Common myeloid progenitor, CD34-positive (primary cell): ENCODE data around the gene RBM34.
"Not testable (repeated sequence)": the region's sequence is repeated elsewhere in the genome, so short reads cannot be mapped to it uniquely, and the experiment has no call there.

Source experiments
- CTCF ChIA-PET: fragments of 350-600 bp; sonication (Branson Sonifier 250); formaldehyde crosslinking; loops from one replicate; lab custom pipeline; 2021; ENCODE audit warnings: antibody characterized with exemption; lab: Charles Lee
- POLR2A ChIA-PET: fragments of 350-600 bp; sonication (Branson Sonifier 250); formaldehyde crosslinking; loops from one replicate; lab custom pipeline; 2021; ENCODE audit warnings: antibody characterized with exemption; lab: Charles Lee
- DNase-seq, 3 donors: peaks; one replicate each; pipeline versions ENCODE4 v3.0.0 to v3.0.0-alpha.2; 2013
- H3K27ac ChIP-seq, 2 experiments: 1 replicate in 1 of 2; 2 replicates in 1 of 2; pipeline ENCODE4 v1.7.0; 2013; ENCODE audit warnings: inconsistent platforms in 2 of 2, low read length in 2 of 2, mild to moderate bottlenecking in 2 of 2, low read depth in 1 of 2, moderate library complexity in 1 of 2; ENCODE audit not compliant: severe bottlenecking in 2 of 2, insufficient read depth in 1 of 2, poor library complexity in 1 of 2
- H3K27me3 ChIP-seq, 5 experiments: replicated peaks in 2 of 5; 1 replicate in 3 of 5; 2 replicates in 2 of 5; pipeline versions ENCODE4 v1.6.1 to v1.7.0; 2013; ENCODE audit warnings: low read length in 4 of 5, mild to moderate bottlenecking in 2 of 5, moderate library complexity in 2 of 5, inconsistent platforms in 1 of 5; ENCODE audit not compliant: insufficient read depth in 5 of 5, control insufficient read depth in 4 of 5
- H3K36me3 ChIP-seq, 4 experiments: 1 replicate in 2 of 4; 2 replicates in 2 of 4; pipeline versions ENCODE4 v1.6.1 to v1.7.0; 2013; ENCODE audit warnings: low read length in 3 of 4, control low read depth in 1 of 4, mild to moderate bottlenecking in 1 of 4; ENCODE audit not compliant: control insufficient read depth in 4 of 4, insufficient read depth in 4 of 4
- H3K4me1 ChIP-seq, 4 experiments: 1 replicate in 3 of 4; 2 replicates in 1 of 4; pipeline versions ENCODE4 v1.6.1 to v1.7.1; 2013; ENCODE audit warnings: low read length in 3 of 4, mild to moderate bottlenecking in 3 of 4, control low read depth in 1 of 4, inconsistent platforms in 1 of 4, moderate library complexity in 1 of 4; ENCODE audit not compliant: control insufficient read depth in 4 of 4, insufficient read depth in 4 of 4; ENCODE audit errors: control extremely low read depth in 1 of 4
- H3K4me3 ChIP-seq, 7 experiments: 1 replicate in 4 of 7; 2 replicates in 3 of 7; pipeline versions ENCODE4 v1.5.1 to v1.7.0; 2013; ENCODE audit warnings: mild to moderate bottlenecking in 7 of 7, low read length in 6 of 7, moderate library complexity in 6 of 7, inconsistent platforms in 2 of 7, low read depth in 2 of 7, control low read depth in 1 of 7; ENCODE audit not compliant: insufficient read depth in 4 of 7, control insufficient read depth in 1 of 7; ENCODE audit errors: extremely low read depth in 1 of 7
- H3K9me3 ChIP-seq, 5 experiments: 1 replicate in 4 of 5; 2 replicates in 1 of 5; pipeline versions ENCODE4 v1.6.1 to v1.7.1; 2013; ENCODE audit warnings: low read length in 4 of 5, mild to moderate bottlenecking in 2 of 5, inconsistent platforms in 1 of 5, low read depth in 1 of 5, moderate library complexity in 1 of 5; ENCODE audit not compliant: control insufficient read depth in 4 of 5, insufficient read depth in 2 of 5; ENCODE audit errors: control extremely low read depth in 1 of 5
- WGBS: methylation state at CpG from one replicate; pipeline ENCODE4 v1.1.5; 2013; ENCODE audit not compliant: insufficient coverage; 5-methylcytosine and 5-hydroxymethylcytosine counted together

Gene RBM34

DNA sequence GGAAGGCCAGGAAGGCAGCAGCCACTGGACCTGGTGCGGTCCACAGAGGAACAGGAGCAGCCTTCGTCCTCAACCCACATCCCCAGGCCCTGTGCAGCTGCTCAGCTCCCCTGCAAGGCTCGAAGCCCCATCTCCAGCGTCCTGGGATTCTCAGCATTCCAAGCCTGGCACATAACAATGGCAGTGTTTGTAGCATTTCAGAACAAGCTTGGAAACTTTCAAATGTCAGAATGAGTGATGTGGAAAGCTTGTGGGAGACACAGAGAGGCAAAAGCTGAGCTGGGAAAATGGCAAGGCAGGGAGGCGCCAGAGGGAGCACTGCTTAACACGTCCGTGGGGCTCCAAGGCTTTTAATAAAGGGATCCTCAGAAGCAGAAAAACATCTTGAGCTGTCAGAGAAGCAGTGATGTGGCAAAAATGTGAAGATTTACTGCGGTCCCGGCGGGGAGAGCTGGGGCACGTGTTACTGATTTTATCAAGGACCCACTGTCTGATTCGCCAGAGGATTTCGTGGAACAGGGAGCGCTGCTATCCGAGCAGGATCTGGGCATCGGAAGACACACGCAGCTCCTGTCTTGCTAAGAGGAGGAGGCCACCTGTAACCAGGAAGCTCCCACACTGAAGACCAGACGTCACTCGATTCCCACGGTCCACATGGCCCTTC lies 70.5 kb downstream of the RBM34 start:
- H3K4me3 ChIP-seq, result peak overlapping the region in 2 of 7 experiments; percentile 22 to 50
- peak; percentile 61 to 90 (median 87) for DNase-seq
- POLR2A ChIA-PET, result interaction anchor here (0.5 to 1.2 kb wide), 6 partner anchors 14 to 490 kb away, joined by 3 to 5 read pairs (median 3); partner anchors contain the start of gene RBM34
- no peak overlapping the region for H3K27ac ChIP-seq
- CTCF ChIA-PET, result interaction anchor here (0.7 to 3.5 kb wide), 8 partner anchors 11 to 603 kb away, joined by 3 to 13 read pairs (median 5); no protein-coding TSS in a partner anchor
- 20% methylated on average over 20 of the region's 20 CpGs for WGBS
- H3K4me1 ChIP-seq, result peaks cover 0 to 34% (median 21%) of the 10 kb centered on the region in 4 experiments
- no peaks in the 10 kb centered on the region for H3K27me3 ChIP-seq
- H3K9me3 ChIP-seq, result no peaks in the 10 kb centered on the region
- H3K36me3 ChIP-seq, result no peaks in the 10 kb centered on the region

DNA sequence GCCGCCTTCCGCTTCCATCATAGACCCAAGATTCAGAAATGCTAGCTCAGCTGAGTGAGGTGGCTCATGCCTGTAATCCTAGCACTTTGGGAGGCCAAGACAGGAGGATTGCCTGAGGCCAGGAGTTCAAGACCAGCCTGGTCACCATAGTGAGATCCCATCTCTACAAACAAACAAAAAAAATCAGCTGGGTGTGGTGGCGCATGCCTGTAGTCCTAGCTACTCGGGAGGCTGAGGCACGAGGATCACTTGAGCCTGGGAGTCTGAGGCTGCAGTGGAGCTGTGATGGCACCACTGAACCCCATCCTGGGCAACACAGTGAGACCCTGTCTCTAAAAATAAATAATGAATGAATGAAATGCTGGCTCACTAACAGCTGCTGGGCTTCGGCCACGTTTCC lies 72.1 kb downstream of the RBM34 start:
- WGBS, result 94% methylated on average over 7 of the region's 7 CpGs
- no peak overlapping the region for H3K4me3 ChIP-seq
- POLR2A ChIA-PET, result no interaction called here

DNA sequence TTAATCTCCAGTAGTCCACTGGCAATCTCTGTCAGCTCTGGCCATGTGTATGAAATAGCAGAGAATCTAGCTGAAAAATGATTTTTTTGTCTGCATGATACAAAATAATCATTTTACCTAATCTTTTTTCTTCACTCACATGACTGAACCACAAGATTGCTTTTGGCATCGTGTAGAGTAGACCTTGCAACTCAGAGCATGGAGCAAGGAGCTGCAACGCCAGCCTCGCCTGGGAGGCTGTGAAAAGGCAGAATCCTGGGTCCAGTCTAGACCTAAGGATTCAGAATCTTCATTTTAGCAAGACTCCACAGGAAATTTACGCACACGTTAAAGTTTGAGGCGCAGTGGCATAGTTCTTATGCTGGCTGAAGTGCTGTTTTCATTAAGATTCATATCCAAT lies 72.6 kb downstream of the RBM34 start:
- DNase-seq, result no peak
- H3K27me3 ChIP-seq, result no peaks in the 10 kb centered on the region
- POLR2A ChIA-PET, result interaction anchor here (0.6 kb wide), 1 partner anchor 19 kb away, joined by 7 read pairs; no protein-coding TSS in a partner anchor
- no peaks in the 10 kb centered on the region for H3K36me3 ChIP-seq
- WGBS, result 82% methylated on average over 6 of the region's 6 CpGs
- no peak overlapping the region for H3K27ac ChIP-seq
- CTCF ChIA-PET, result interaction anchor here (0.8 to 3.5 kb wide), 5 partner anchors 15 to 601 kb away, joined by 3 to 13 read pairs (median 4); no protein-coding TSS in a partner anchor
- H3K4me1 ChIP-seq, result peaks cover 0 to 37% (median 28%) of the 10 kb centered on the region in 4 experiments
- H3K9me3 ChIP-seq, result no peaks in the 10 kb centered on the region
- H3K4me3 ChIP-seq, result no peak overlapping the region

More for the DNA sequence above, 72.1 kb downstream of the RBM34 start:
- no peaks in the 10 kb centered on the region for H3K36me3 ChIP-seq
- CTCF ChIA-PET, result interaction anchor here (1.0 to 3.5 kb wide), 5 partner anchors 14 to 602 kb away, joined by 3 to 13 read pairs (median 4); no protein-coding TSS in a partner anchor
- peaks cover 0 to 36% (median 26%) of the 10 kb centered on the region in 4 experiments for H3K4me1 ChIP-seq
- H3K27me3 ChIP-seq, result no peaks in the 10 kb centered on the region
- no peaks in the 10 kb centered on the region for H3K9me3 ChIP-seq
- DNase-seq, result no peak
- no peak overlapping the region for H3K27ac ChIP-seq

DNA sequence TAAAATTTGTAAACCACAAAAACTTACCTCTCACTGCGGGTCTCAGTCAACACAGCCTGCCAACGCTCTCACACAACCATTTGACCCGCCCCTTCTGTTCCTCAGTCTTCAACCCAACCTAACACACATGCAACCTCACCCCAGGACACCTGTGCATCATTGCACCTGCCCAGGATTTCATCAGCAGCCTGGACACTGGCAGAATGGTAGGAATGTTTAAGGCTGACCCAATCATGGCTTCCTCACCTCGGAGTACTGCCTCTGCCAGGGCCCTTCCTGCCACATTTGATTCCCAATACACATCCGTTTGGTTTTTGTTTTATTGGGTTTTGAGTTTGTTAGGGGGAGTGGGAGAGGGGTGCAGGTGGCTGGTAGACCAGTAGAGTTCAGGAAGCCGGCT lies 73.1 kb downstream of the RBM34 start:
- ChIA-PET CTCF (interaction anchor here (0.8 to 1.3 kb wide), 2 partner anchors 8 to 582 kb away, joined by 3 to 4 read pairs; no protein-coding TSS in a partner anchor), POLR2A (interaction anchor here (0.6 kb wide), 1 partner anchor 19 kb away, joined by 7 read pairs; no protein-coding TSS in a partner anchor)
- no peak overlapping the region for H3K4me3 ChIP-seq
- no peaks in the 10 kb centered on the region for H3K36me3 ChIP-seq
- no peak overlapping the region for H3K27ac ChIP-seq
- peaks cover 0 to 38% (median 31%) of the 10 kb centered on the region in 4 experiments for H3K4me1 ChIP-seq
- no peak for DNase-seq
- no peaks in the 10 kb centered on the region for H3K27me3 ChIP-seq
- 100% methylated on average over 4 of the region's 6 CpGs for WGBS
- no peaks in the 10 kb centered on the region for H3K9me3 ChIP-seq

DNA sequence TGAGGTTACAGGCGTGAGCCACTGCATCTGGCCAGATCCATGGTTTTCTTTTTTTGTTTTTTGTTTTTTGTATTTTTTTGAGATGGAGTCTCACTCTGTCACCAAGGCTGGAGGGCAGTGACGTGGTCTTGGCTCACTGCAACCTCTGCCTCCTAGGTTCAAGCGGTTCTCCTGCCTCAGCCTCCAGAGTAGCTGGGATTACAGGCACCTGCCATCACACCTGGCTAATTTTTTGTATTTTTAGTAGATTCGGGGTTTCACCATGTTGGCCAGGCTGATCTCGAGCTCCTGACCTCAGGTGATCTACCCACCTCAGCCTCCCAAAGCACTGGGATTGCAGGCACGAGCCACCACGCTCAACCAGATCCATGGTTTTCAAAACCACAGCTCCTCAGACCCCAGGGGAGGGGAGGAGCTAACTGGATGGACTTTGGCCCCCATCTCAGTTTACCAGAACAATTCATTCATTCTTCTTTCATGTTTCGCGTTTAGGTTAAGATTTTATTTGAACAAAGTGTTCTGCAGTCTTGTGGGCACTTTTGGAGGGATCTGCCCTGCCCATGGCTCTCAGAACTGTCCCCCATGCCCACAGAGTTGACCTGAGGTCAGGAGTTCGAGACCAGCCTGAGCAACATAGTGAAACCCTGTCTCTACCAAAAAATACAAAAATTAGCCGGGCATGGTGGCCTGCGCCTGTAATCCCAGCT lies 75.5 kb downstream of the RBM34 start:
- CTCF ChIA-PET, result interaction anchor here (0.6 to 4.1 kb wide), 5 partner anchors 12 to 475 kb away, joined by 3 to 25 read pairs (median 9); partner anchors contain the start of gene IRF2BP2
- H3K9me3 ChIP-seq, POLR2A ChIA-PET, DNase-seq, H3K27me3 ChIP-seq, H3K27ac ChIP-seq, H3K36me3 ChIP-seq: not testable (repeated sequence)
- H3K4me3 ChIP-seq, result peak overlapping the region in 1 of 7 experiments; percentile 10
- H3K4me1 ChIP-seq, result peaks cover 0 to 39% (median 32%) of the 10 kb centered on the region in 4 experiments
- WGBS, result 100% methylated on average over 5 of the region's 12 CpGs
